Stomach (tissue), 9 donors: ENCODE measurements around the gene RNF5. TPM values are rescaled to one million over a fixed set of nuclear protein-coding genes. Genes with fewer than 3 reads are reported as not detected.

ENCODE experiments used
- DNase-seq, 2 donors: peaks; one replicate each; pipeline versions ENCODE4 v3.0.0 to v3.0.0-alpha.2; 2013 to 2019
- H3K27ac ChIP-seq, 5 donors: fragments of 200-600 bp in 4 of 5; sonication (generic) in 4 of 5; one replicate each; pipeline ENCODE4 v1.5.1; 2013 to 2019; ENCODE audit warnings: mild to moderate bottlenecking in 1 of 5, moderate library complexity in 1 of 5
- H3K27me3 ChIP-seq, 3 donors: fragments of 200-600 bp; sonication (generic); one replicate each; pipeline ENCODE4 v1.5.1; 2017 to 2019; ENCODE audit warnings: mixed run types in 1 of 3
- H3K36me3 ChIP-seq, 4 donors: fragments of 200-600 bp; sonication (generic); 1 replicate in 3 of 4; 2 replicates in 1 of 4; pipeline ENCODE4 v1.5.1; 2016 to 2019
- H3K4me1 ChIP-seq, 4 donors: fragments of 200-600 bp; sonication (generic); one replicate each; pipeline ENCODE4 v1.5.1; 2016 to 2019
- H3K4me3 ChIP-seq, 4 donors: fragments of 200-600 bp; sonication (generic) in 3 of 4; one replicate each; pipeline ENCODE4 v1.5.1; 2016 to 2019; ENCODE audit warnings: mild to moderate bottlenecking in 1 of 4
- H3K9me3 ChIP-seq, 4 donors: fragments of 200-600 bp; sonication (generic); one replicate each; pipeline ENCODE4 v1.5.1; 2016 to 2019
- CTCF ChIP-seq, 7 experiments: fragments of 450-650 bp in 4 of 7; fragments of 200-600 bp in 3 of 7; sonication (generic) in 3 of 7; IDR thresholded peaks; one replicate each; pipeline ENCODE4 v1.5.1; 2016 to 2019; ENCODE audit warnings: antibody characterized with exemption in 7 of 7, control low read depth in 2 of 7, mild to moderate bottlenecking in 1 of 7
- EP300 ChIP-seq: sonication (generic); formaldehyde crosslinking; IDR thresholded peaks from one replicate; pipeline ENCODE4 v1.6.1; 2017; ENCODE audit warnings: antibody characterized with exemption
- POLR2A ChIP-seq, 4 donors: fragments of 450-650 bp; IDR thresholded peaks; one replicate each; pipeline ENCODE4 v1.6.1; 2016; ENCODE audit warnings: antibody characterized with exemption in 4 of 4, control low read depth in 2 of 4, mild to moderate bottlenecking in 1 of 4, moderate library complexity in 1 of 4
- POLR2AphosphoS5 ChIP-seq, 3 donors: sonication (generic); formaldehyde crosslinking; IDR thresholded peaks; one replicate each; pipeline ENCODE4 v1.6.1; 2016; ENCODE audit warnings: antibody characterized with exemption in 3 of 3
- WGBS, 5 donors: extraction: QIAGEN DNeasy Blood & Tissue Kit in 3 of 5; methylation state at CpG; one replicate each; pipeline versions ENCODE4 v1.1.5 to v1.1.7; 2013 to 2018; 5-methylcytosine and 5-hydroxymethylcytosine counted together
- intact Hi-C: fragments of 100-400 bp; cut with DNase I; formaldehyde crosslinking; loops from one replicate; pipeline ENCODE4 v1.15.1; 2023; ENCODE audit warnings: low total_unique reads
- polyA plus RNA-seq, 3 donors: library from polyadenylated mRNA; stranded (reverse); fragments of 200-250 nt; gene quantifications; one replicate each; pipeline ENCODE4 v1.2.3, GENCODE V29; 2013
- total RNA-seq, 5 donors: library from RNA; depleted of rRNA; stranded (reverse); fragments of >200 nt; gene quantifications; one replicate each; pipeline versions ENCODE4 v1.1.0 to v1.2.3, GENCODE V29; 2014 to 2016
- donor health status: healthy with polysubstance abuse.
- donor health status: Bipolar disorder and iron deficiency.
- donor health status: healthy.

RNF5 gene
- total and polyA plus RNA-seq, 8 donors = 22.6 to 107 (median 66.0) TPM

GRCh38 chr6:32202186-32202585, 24.0 kb downstream of the RNF5 start:
- Histone ChIP-seq H3K4me1 (peaks cover 3 to 8% (median 4%) of the 10 kb centered on the region in 4 donors), H3K27ac (no peak overlapping the region), H3K4me3 (no peak overlapping the region), H3K9me3 (no peaks in the 10 kb centered on the region), H3K36me3 (no peaks in the 10 kb centered on the region), H3K27me3 (peaks cover 0 to 29% (median 0%) of the 10 kb centered on the region in 3 donors)
- DNase-seq = no peak
- intact Hi-C loops = no loop called here
- 82 to 89% (median 87%) methylated on average over 4 to 9 of the region's 9 CpGs for WGBS, 5 donors
- TF ChIP-seq POLR2AphosphoS5 (IDR thresholded peaks at IDR 0.05) = no peak
- TF ChIP-seq CTCF (IDR thresholded peaks at IDR 0.05) = no peak
- no peak for TF ChIP-seq EP300

- no peak overlapping the region for H3K4me3 ChIP-seq
- H3K27ac ChIP-seq = no peak overlapping the region
- WGBS, 5 donors = 74 to 83% (median 78%) methylated on average over 8 to 9 of the region's 9 CpGs
- H3K36me3 ChIP-seq = no peaks in the 10 kb centered on the region
- TF ChIP-seq POLR2AphosphoS5 (IDR thresholded peaks at IDR 0.05) = no peak
- no peak for TF ChIP-seq CTCF (IDR thresholded peaks at IDR 0.05)
- TF ChIP-seq POLR2A (IDR thresholded peaks at IDR 0.05) = no peak
- no peak for TF ChIP-seq EP300
- no peaks in the 10 kb centered on the region for H3K4me1 ChIP-seq
- peaks cover 0 to 29% (median 0%) of the 10 kb centered on the region in 3 donors for H3K27me3 ChIP-seq
- no peaks in the 10 kb centered on the region for H3K9me3 ChIP-seq
- intact Hi-C loops = no loop called here
- DNase-seq = no peak
Observed at GRCh38 chr6:32203426-32204267, 25.4 kb downstream of the RNF5 start.

GRCh38 chr6:32204268-32204715, 26.1 kb downstream of the RNF5 start:
- no peaks in the 10 kb centered on the region for H3K36me3 ChIP-seq
- no peak for TF ChIP-seq CTCF (IDR thresholded peaks at IDR 0.05)
- no peak for TF ChIP-seq POLR2AphosphoS5 (IDR thresholded peaks at IDR 0.05)
- TF ChIP-seq POLR2A (IDR thresholded peaks at IDR 0.05) = no peak
- no peak for TF ChIP-seq EP300
- H3K27ac ChIP-seq = no peak overlapping the region
- intact Hi-C loops = no loop called here
- 78 to 97% (median 88%) methylated on average over 3 of the region's 3 CpGs for WGBS, 5 donors
- H3K27me3 ChIP-seq = peaks cover 0 to 29% (median 0%) of the 10 kb centered on the region in 3 donors
- H3K4me3 ChIP-seq = no peak overlapping the region
- H3K4me1 ChIP-seq = no peaks in the 10 kb centered on the region
- H3K9me3 ChIP-seq = no peaks in the 10 kb centered on the region
- DNase-seq = no peak

DNA sequence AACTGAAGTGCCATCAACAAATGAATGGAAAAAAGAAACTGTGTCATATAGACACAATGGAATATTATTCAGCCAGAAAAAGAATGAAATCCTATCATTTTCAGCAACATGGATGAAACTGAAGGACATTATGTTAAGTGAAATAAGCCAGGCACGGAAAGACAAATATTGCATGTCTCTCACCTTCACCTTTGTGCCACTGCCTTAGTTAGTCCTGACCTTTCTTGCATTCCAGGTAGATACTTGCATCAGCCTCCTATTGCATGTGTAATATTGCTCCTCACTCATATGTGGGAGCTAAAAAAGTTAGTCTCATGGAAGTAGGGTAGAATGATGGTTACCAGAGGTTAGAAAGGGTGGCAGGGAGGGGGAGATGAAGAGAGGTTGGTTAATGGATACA, 30.8 kb downstream of the RNF5 start:
- no peak for TF ChIP-seq POLR2A (IDR thresholded peaks at IDR 0.05)
- no peak for TF ChIP-seq CTCF (IDR thresholded peaks at IDR 0.05)
- no peak for TF ChIP-seq POLR2AphosphoS5 (IDR thresholded peaks at IDR 0.05)
- TF ChIP-seq EP300 = no peak
- intact Hi-C loops = no loop called here
- H3K4me3 ChIP-seq = no peak overlapping the region

More for the DNA sequence above, 30.8 kb downstream of the RNF5 start:
- Histone ChIP-seq H3K27ac (no peak overlapping the region), H3K27me3 (peaks cover 0 to 4% (median 0%) of the 10 kb centered on the region in 3 donors), H3K9me3 (no peaks in the 10 kb centered on the region), H3K36me3 (no peaks in the 10 kb centered on the region), H3K4me1 (no peaks in the 10 kb centered on the region)
- no peak for DNase-seq
- 57 to 82% (median 76%) methylated on average over 1 of the region's 1 CpG for WGBS, 5 donors
